Measurements from ENCODE around the gene TTLL13. TPM values are rescaled to one million over a fixed set of nuclear protein-coding genes. Genes with fewer than 3 reads are reported as not detected.
A peak's percentile ranks its signal among the peaks of the same experiment; 100 is the strongest.

The TTLL13 gene
- total RNA-seq, 1 donor = under 0.01 TPM

DNA sequence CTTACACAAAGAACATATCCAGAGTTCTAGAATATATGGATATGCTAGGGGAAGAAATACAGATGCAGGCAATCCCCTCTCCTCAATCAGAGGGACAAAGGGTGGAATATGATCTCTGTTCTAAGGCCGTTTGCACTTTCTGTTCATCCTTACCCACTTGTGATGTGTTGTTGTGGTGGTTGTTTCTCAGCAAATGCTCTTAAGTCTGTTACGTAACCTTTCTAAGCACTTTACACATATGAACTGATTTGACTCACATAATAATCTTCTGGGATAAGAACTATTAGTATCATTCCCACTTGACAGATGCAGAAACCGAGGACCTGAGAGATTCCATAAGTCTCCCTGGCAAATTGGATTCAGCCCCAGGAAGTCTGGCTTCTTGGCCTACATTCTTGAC, 56.6 kb downstream of the TTLL13 start:
- H3K4me3 ChIP-seq (ENCODE audit: low read depth, low read length) = no peak overlapping the region
- peak; percentile 33 for DNase-seq (ENCODE audit: low read depth)
- TF ChIP-seq, protein P1, sequence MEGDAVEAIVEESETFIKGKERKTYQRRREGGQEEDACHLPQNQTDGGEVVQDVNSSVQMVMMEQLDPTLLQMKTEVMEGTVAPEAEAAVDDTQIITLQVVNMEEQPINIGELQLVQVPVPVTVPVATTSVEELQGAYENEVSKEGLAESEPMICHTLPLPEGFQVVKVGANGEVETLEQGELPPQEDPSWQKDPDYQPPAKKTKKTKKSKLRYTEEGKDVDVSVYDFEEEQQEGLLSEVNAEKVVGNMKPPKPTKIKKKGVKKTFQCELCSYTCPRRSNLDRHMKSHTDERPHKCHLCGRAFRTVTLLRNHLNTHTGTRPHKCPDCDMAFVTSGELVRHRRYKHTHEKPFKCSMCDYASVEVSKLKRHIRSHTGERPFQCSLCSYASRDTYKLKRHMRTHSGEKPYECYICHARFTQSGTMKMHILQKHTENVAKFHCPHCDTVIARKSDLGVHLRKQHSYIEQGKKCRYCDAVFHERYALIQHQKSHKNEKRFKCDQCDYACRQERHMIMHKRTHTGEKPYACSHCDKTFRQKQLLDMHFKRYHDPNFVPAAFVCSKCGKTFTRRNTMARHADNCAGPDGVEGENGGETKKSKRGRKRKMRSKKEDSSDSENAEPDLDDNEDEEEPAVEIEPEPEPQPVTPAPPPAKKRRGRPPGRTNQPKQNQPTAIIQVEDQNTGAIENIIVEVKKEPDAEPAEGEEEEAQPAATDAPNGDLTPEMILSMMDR (IDR thresholded peaks at IDR 0.05; ENCODE audit: insufficient read depth, low read depth, low read length) = no peak

DNA sequence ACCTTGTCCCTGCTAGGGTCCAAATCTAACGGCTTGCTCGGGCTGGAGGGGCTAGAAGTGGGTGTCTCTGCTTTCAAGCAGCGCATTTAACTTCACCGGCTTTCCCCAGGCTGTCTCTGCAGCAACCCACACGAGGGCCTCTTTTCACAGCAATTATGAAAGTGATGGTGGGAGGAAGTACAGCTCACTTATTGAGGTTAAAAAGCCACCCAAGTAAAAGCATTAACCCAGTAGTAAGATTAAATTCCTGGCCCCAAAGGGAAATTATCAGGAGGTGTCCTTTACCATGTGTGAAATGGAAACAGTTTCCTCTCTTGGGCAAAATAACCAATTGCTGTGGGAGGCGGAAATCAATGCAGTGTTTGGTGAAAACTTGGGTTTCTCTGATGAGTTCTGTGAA, 57.2 kb downstream of the TTLL13 start:
- peak; percentile 14 for DNase-seq (ENCODE audit: low read depth)
- TF ChIP-seq, protein P1 (IDR thresholded peaks at IDR 0.05; ENCODE audit: insufficient read depth, low read depth, low read length) = no peak

DNA sequence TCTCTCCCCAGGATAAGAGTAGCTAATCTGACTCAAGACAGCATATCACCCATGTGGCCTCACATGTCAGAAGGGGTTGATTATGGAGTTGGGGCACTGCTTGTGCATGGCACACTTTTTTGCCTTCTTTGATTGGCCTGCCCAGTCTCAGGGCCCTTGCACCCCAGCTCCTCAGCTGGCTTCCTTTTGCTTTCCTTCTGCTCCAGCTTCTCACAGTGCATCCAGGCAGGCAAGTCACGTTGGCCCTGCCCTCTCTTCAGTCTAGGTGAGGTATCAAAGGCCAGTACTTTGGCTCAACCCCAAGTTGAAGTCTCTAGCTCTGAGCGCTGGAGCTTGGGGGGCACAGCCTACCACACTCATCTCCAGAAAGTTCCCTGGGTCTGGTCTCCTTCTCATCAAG, 58.3 kb downstream of the TTLL13 start:
- TF ChIP-seq, protein P1 (IDR thresholded peaks at IDR 0.05; ENCODE audit: insufficient read depth, low read depth, low read length) = no peak
- no peak for DNase-seq (ENCODE audit: low read depth)
- H3K4me3 ChIP-seq (ENCODE audit: low read depth, low read length) = no peak overlapping the region

More for the DNA sequence above, 57.2 kb downstream of the TTLL13 start:
- H3K4me3 ChIP-seq (ENCODE audit: low read depth, low read length) = no peak overlapping the region

DNA sequence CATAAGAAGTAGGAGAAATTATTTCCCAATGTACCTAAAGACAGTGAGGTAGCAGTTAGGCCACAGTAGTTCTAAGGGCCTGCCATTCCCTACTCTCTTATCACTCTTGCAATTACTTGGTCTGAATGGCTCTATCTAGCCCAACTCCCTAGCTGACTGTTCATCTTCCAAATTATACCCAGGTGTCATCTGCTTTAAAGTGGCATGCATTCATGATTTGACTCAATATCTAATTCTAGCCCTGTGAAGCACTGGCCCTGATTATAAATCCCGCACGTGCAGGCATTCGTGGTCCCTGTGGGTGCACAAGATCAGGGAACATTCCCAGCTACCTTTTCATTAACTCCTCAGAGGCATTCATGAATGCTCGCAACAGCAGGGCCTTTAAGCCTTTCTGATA, 59.7 kb downstream of the TTLL13 start:
- TF ChIP-seq, protein P1 (IDR thresholded peaks at IDR 0.05; ENCODE audit: insufficient read depth, low read depth, low read length) = no peak
- no peak for DNase-seq (ENCODE audit: low read depth)
- H3K4me3 ChIP-seq (ENCODE audit: low read depth, low read length) = no peak overlapping the region

Small RNA genes lying within 50 kb of the gene (small RNA-seq; reads per million reads assigned to genes)
- gene AC091167.3 (not detected), gene RN7SL736P (not detected)

Other genes with a start within 250 kb of the TTLL13 start
- 13.0 and 16.8 TPM in 2 replicates for gene ZNF710, start 248.2 kb upstream of the TTLL13 start, total RNA-seq
- gene IDH2, start 147.1 kb upstream of the TTLL13 start, total RNA-seq = 70.4 and 75.7 TPM in 2 replicates
- 16.4 and 21.6 TPM in 2 replicates for gene SEMA4B, start 48.2 kb upstream of the TTLL13 start, total RNA-seq
- 19.0 and 31.2 TPM in 2 replicates for gene CIB1, start 15.6 kb upstream of the TTLL13 start, total RNA-seq
- 5.2 and 5.6 TPM in 2 replicates for gene GDPGP1, start 15.3 kb upstream of the TTLL13 start, total RNA-seq
- 72.2 and 88.9 TPM in 2 replicates for gene NGRN, start 16.1 kb downstream of the TTLL13 start, total RNA-seq
- 1.6 and 1.7 TPM in 2 replicates for gene ZNF774, start 102.7 kb downstream of the TTLL13 start, total RNA-seq
- gene IQGAP1, start 138.7 kb downstream of the TTLL13 start, total RNA-seq = 265 and 297 TPM in 2 replicates

All from fibroblast of villous mesenchyme (primary cell).